Activated CD4-positive, alpha-beta memory T cell treated with anti-CD3 and anti-CD28 coated beads, Interleukin-2, amount 10 ng/mL, durations not matched to agents 7 days and 5 days (primary cell): ENCODE data around the gene DNAH2. TPM values are rescaled to one million over a fixed set of nuclear protein-coding genes. Genes with fewer than 3 reads are reported as not detected.

Experiments used
- CTCF ChIA-PET: fragments of 350-600 bp; sonication (Branson Sonifier 250); formaldehyde crosslinking; loops from one replicate; lab custom pipeline; 2021; ENCODE audit warnings: antibody characterized with exemption, inconsistent platforms; lab: Charles Lee
- POLR2A ChIA-PET: fragments of 350-600 bp; sonication (Branson Sonifier 250); formaldehyde crosslinking; loops from one replicate; lab custom pipeline; 2021; ENCODE audit warnings: antibody characterized with exemption; lab: Charles Lee
- DNase-seq: peaks from one replicate; pipeline ENCODE4 v3.0.0-alpha.2; 2020
- H3K27ac Mint-ChIP-seq: one replicate; pipeline ENCODE4 v1.8.0; 2021; ENCODE audit warnings: mild to moderate bottlenecking, mixed read lengths
- H3K27me3 Mint-ChIP-seq: one replicate; pipeline ENCODE4 v1.8.0; 2021; ENCODE audit warnings: mixed read lengths
- H3K36me3 Mint-ChIP-seq: one replicate; pipeline ENCODE4 v1.8.0; 2021; ENCODE audit warnings: low read depth, mixed read lengths
- H3K4me1 Mint-ChIP-seq: one replicate; pipeline ENCODE4 v1.8.0; 2021; ENCODE audit warnings: mixed read lengths
- H3K4me3 Mint-ChIP-seq: one replicate; pipeline ENCODE4 v1.8.0; 2021; ENCODE audit warnings: mild to moderate bottlenecking, mixed read lengths
- H3K9me3 Mint-ChIP-seq: one replicate; pipeline ENCODE4 v1.8.0; 2021; ENCODE audit warnings: mixed read lengths
- total RNA-seq, 2 experiments: library from RNA; stranded (reverse); gene quantifications; one replicate each; pipeline ENCODE4 v1.2.3, GENCODE V29; 2021

The DNAH2 gene
- total RNA-seq, 2 experiments from 2014 or later = not detected

- DNase-seq = no peak
- ChIA-PET POLR2A (interaction anchor here (5.1 kb wide), 1 partner anchor 18 kb away, joined by 32 read pairs; the partner anchor contains the start of genes TP53 and WRAP53), CTCF (interaction anchor here (1.9 kb wide), 1 partner anchor 18 kb away, joined by 7 read pairs; the partner anchor contains the start of gene WRAP53)
- H3K9me3 Mint-ChIP-seq = no peaks in the 10 kb centered on the region
- no peak overlapping the region for H3K27ac Mint-ChIP-seq
- H3K4me1 Mint-ChIP-seq = peaks cover 19% of the 10 kb centered on the region
- peaks cover 35% of the 10 kb centered on the region for H3K27me3 Mint-ChIP-seq
- peaks cover 9% of the 10 kb centered on the region for H3K36me3 Mint-ChIP-seq
- H3K4me3 Mint-ChIP-seq = no peak overlapping the region
Measured at GRCh38 chr17:7705269-7706255, 12.0 kb upstream of the DNAH2 start.

- Mint-ChIP-seq H3K27ac (no peak overlapping the region), H3K27me3 (peaks cover 40% of the 10 kb centered on the region), H3K36me3 (peaks cover 4% of the 10 kb centered on the region), H3K9me3 (no peaks in the 10 kb centered on the region), H3K4me3 (no peak overlapping the region), H3K4me1 (peaks cover 27% of the 10 kb centered on the region)
- POLR2A ChIA-PET = interaction anchor here (5.1 kb wide), 1 partner anchor 20 kb away, joined by 32 read pairs; the partner anchor contains the start of genes TP53 and WRAP53
- CTCF ChIA-PET = interaction anchor here (0.7 to 1.9 kb wide), 2 partner anchors 19 to 74 kb away, joined by 3 to 7 read pairs; partner anchors contain the start of gene WRAP53
- DNase-seq = no peak
Measured at GRCh38 chr17:7706631-7707354, 10.8 kb upstream of the DNAH2 start.

GRCh38 chr17:7707446-7707845 lies 10.1 kb upstream of the DNAH2 start:
- POLR2A ChIA-PET = interaction anchor here (5.1 kb wide), 1 partner anchor 20 kb away, joined by 32 read pairs; the partner anchor contains the start of genes TP53 and WRAP53

GRCh38 chr17:7707858-7708750 lies 9.4 kb upstream of the DNAH2 start:
- Mint-ChIP-seq H3K27me3 (peaks cover 49% of the 10 kb centered on the region), H3K36me3 (peaks cover under 1% of the 10 kb centered on the region), H3K4me1 (peaks cover 27% of the 10 kb centered on the region), H3K4me3 (no peak overlapping the region), H3K27ac (no peak overlapping the region), H3K9me3 (no peaks in the 10 kb centered on the region)
- ChIA-PET POLR2A (interaction anchor here (5.1 kb wide), 1 partner anchor 21 kb away, joined by 32 read pairs; the partner anchor contains the start of genes TP53 and WRAP53), CTCF (interaction anchor here (1.9 kb wide), 1 partner anchor 20 kb away, joined by 7 read pairs; the partner anchor contains the start of gene WRAP53)
- DNase-seq = no peak

More at GRCh38 chr17:7707446-7707845, 10.1 kb upstream of the DNAH2 start:
- Mint-ChIP-seq H3K4me1 (peaks cover 27% of the 10 kb centered on the region), H3K27me3 (peaks cover 43% of the 10 kb centered on the region), H3K4me3 (no peak overlapping the region), H3K36me3 (peaks cover 4% of the 10 kb centered on the region), H3K9me3 (no peaks in the 10 kb centered on the region), H3K27ac (no peak overlapping the region)
- no peak for DNase-seq
- CTCF ChIA-PET = interaction anchor here (1.9 kb wide), 1 partner anchor 19 kb away, joined by 7 read pairs; the partner anchor contains the start of gene WRAP53

GRCh38 chr17:7709031-7709430 lies 8.5 kb upstream of the DNAH2 start:
- no peak overlapping the region for H3K27ac Mint-ChIP-seq
- CTCF ChIA-PET = no interaction called here
- peaks cover 52% of the 10 kb centered on the region for H3K27me3 Mint-ChIP-seq
- no peak for DNase-seq
- POLR2A ChIA-PET = no interaction called here
- no peak overlapping the region for H3K4me3 Mint-ChIP-seq
- H3K4me1 Mint-ChIP-seq = peaks cover 31% of the 10 kb centered on the region
- no peaks in the 10 kb centered on the region for H3K36me3 Mint-ChIP-seq
- H3K9me3 Mint-ChIP-seq = no peaks in the 10 kb centered on the region

GRCh38 chr17:7710301-7710700 lies 7.2 kb upstream of the DNAH2 start:
- Mint-ChIP-seq H3K36me3 (no peaks in the 10 kb centered on the region), H3K9me3 (no peaks in the 10 kb centered on the region), H3K27me3 (peaks cover 53% of the 10 kb centered on the region), H3K4me3 (no peak overlapping the region), H3K27ac (no peak overlapping the region), H3K4me1 (peaks cover 24% of the 10 kb centered on the region)
- no peak for DNase-seq
- POLR2A ChIA-PET = no interaction called here
- CTCF ChIA-PET = interaction anchor here (0.9 kb wide), 1 partner anchor 10 kb away, joined by 3 read pairs; no protein-coding TSS in a partner anchor

- H3K9me3 Mint-ChIP-seq = no peaks in the 10 kb centered on the region
- ChIA-PET POLR2A (no interaction called here), CTCF (interaction anchor here (0.6 to 0.9 kb wide), 3 partner anchors 10 to 355 kb away, joined by 3 read pairs; no protein-coding TSS in a partner anchor)
- no peak overlapping the region for H3K27ac Mint-ChIP-seq
- H3K36me3 Mint-ChIP-seq = no peaks in the 10 kb centered on the region
- DNase-seq = no peak
- H3K27me3 Mint-ChIP-seq = peaks cover 55% of the 10 kb centered on the region
- peaks cover 20% of the 10 kb centered on the region for H3K4me1 Mint-ChIP-seq
- H3K4me3 Mint-ChIP-seq = no peak overlapping the region
Measured at GRCh38 chr17:7711051-7711755, 6.3 kb upstream of the DNAH2 start.

- Mint-ChIP-seq H3K9me3 (no peaks in the 10 kb centered on the region), H3K36me3 (no peaks in the 10 kb centered on the region), H3K4me1 (peaks cover 28% of the 10 kb centered on the region), H3K27me3 (peaks cover 53% of the 10 kb centered on the region), H3K4me3 (no peak overlapping the region), H3K27ac (no peak overlapping the region)
- POLR2A ChIA-PET = no interaction called here
- DNase-seq = no peak
- CTCF ChIA-PET = no interaction called here
Measured at GRCh38 chr17:7712111-7712771, 5.3 kb upstream of the DNAH2 start.

- Mint-ChIP-seq H3K27me3 (peaks cover 60% of the 10 kb centered on the region), H3K9me3 (no peaks in the 10 kb centered on the region), H3K4me3 (no peak overlapping the region), H3K36me3 (no peaks in the 10 kb centered on the region), H3K27ac (no peak overlapping the region), H3K4me1 (peaks cover 42% of the 10 kb centered on the region)
- CTCF ChIA-PET = interaction anchor here (0.6 to 1.9 kb wide), 4 partner anchors 11 to 82 kb away, joined by 3 to 8 read pairs (median 4); partner anchors contain the start of genes TP53 and WRAP53
- POLR2A ChIA-PET = interaction anchor here (2.1 kb wide), 1 partner anchor 27 kb away, joined by 10 read pairs; the partner anchor contains the start of gene TP53
- no peak for DNase-seq
Measured at GRCh38 chr17:7713782-7714181, 3.8 kb upstream of the DNAH2 start.

GRCh38 chr17:7714721-7715594 lies 2.6 kb upstream of the DNAH2 start:
- Mint-ChIP-seq H3K27ac (no peak overlapping the region), H3K4me1 (peaks cover 40% of the 10 kb centered on the region), H3K36me3 (no peaks in the 10 kb centered on the region), H3K27me3 (peaks cover 70% of the 10 kb centered on the region), H3K9me3 (no peaks in the 10 kb centered on the region), H3K4me3 (no peak overlapping the region)
- POLR2A ChIA-PET = interaction anchor here (2.1 kb wide), 1 partner anchor 28 kb away, joined by 10 read pairs; the partner anchor contains the start of gene TP53
- CTCF ChIA-PET = interaction anchor here (0.7 to 1.9 kb wide), 4 partner anchors 9 to 30 kb away, joined by 3 to 8 read pairs (median 4); partner anchors contain the start of genes TP53 and WRAP53
- DNase-seq = no peak
